Stimulated activated CD8-positive, alpha-beta memory T cell treated with anti-CD3 and anti-CD28 coated beads, Interleukin-15, amount 100 ng/mL, for 24 hours (primary cell): ENCODE data around the gene FOXL3.
"Not testable (repeated sequence)": the region's sequence is repeated elsewhere in the genome, so short reads cannot be mapped to it uniquely, and the experiment has no call there.

Experiments
- DNase-seq: peaks from one replicate; pipeline ENCODE4 v3.0.0-alpha.2; 2020; ENCODE audit warnings: low read depth

FOXL3 gene

GRCh38 chr7:289209-289755 is 688 bp upstream of the FOXL3 start:
- DNase-seq = no peak

GRCh38 chr7:290554-291372 is 793 bp downstream of the FOXL3 start:
- DNase-seq = no peak

- no peak for DNase-seq
These were observed 1.6 kb downstream of the FOXL3 start for GRCh38 chr7:291373-292092.

- DNase-seq = no peak
These were observed 2.3 kb downstream of the FOXL3 start for GRCh38 chr7:292226-292625.

GRCh38 chr7:292826-293225 is 2.9 kb downstream of the FOXL3 start:
- no peak for DNase-seq

- DNase-seq = no peak
These were observed 3.9 kb downstream of the FOXL3 start for GRCh38 chr7:293681-294439.

- DNase-seq = no peak
These were observed 4.6 kb downstream of the FOXL3 start for GRCh38 chr7:294440-295154.

GRCh38 chr7:295155-296154 is 5.5 kb downstream of the FOXL3 start:
- DNase-seq = no peak

- DNase-seq = no peak
These were observed 6.5 kb downstream of the FOXL3 start for GRCh38 chr7:296373-296945.

- not testable (repeated sequence) for DNase-seq
These were observed 7.2 kb downstream of the FOXL3 start for GRCh38 chr7:297141-297540.

GRCh38 chr7:297611-298374 is 7.8 kb downstream of the FOXL3 start:
- no peak for DNase-seq

- no peak for DNase-seq
These were observed 8.4 kb downstream of the FOXL3 start for GRCh38 chr7:298375-298702.

GRCh38 chr7:298743-299142 is 8.8 kb downstream of the FOXL3 start:
- no peak for DNase-seq

- no peak for DNase-seq
These were observed 9.2 kb downstream of the FOXL3 start for GRCh38 chr7:299169-299568.

- DNase-seq = no peak
These were observed 9.7 kb downstream of the FOXL3 start for GRCh38 chr7:299628-300027.

GRCh38 chr7:300048-300447 is 10.1 kb downstream of the FOXL3 start:
- no peak for DNase-seq

GRCh38 chr7:300546-301290 is 10.7 kb downstream of the FOXL3 start:
- DNase-seq = no peak

- DNase-seq = no peak
These were observed 11.5 kb downstream of the FOXL3 start for GRCh38 chr7:301291-302053.
